NCI-H82 treated with DMSO at 0.1 percent for 48 hours (cell line): ENCODE measurements around the gene ERI2.

Experiments used
- DNase-seq: peaks from one replicate; lab custom pipeline; 2025; ENCODE audit not compliant: unreplicated experiment; lab: John Stamatoyannopoulos, UW

The ERI2 gene

GRCh38 chr16:20806168-20807050, at the start of gene ERI2, which contains the start of gene REXO5:
Gene ERI2, minus strand, starts transcription at chr16:20806472. Its CDS starts 42 bp downstream, at chr16:20806430.
Gene REXO5, plus strand, starts transcription at chr16:20806527. Its CDS starts 427 bp downstream, at chr16:20806954.
- DNase-seq: peak; percentile 85

GRCh38 chr16:20854963-20855362, 48.7 kb upstream of the ERI2 start:
- DNase-seq: no peak

- peak; percentile 17 for DNase-seq
Observed at GRCh38 chr16:20853981-20854620, 47.8 kb upstream of the ERI2 start.

- peak; percentile 47 for DNase-seq
Observed at GRCh38 chr16:20853143-20853542, 46.9 kb upstream of the ERI2 start.

GRCh38 chr16:20851601-20852000, 45.3 kb upstream of the ERI2 start:
- DNase-seq: no peak

GRCh38 chr16:20850981-20851380, 44.7 kb upstream of the ERI2 start:
- peak; percentile 10 for DNase-seq

GRCh38 chr16:20849589-20850390, 43.5 kb upstream of the ERI2 start:
- DNase-seq: peak; percentile 50

- no peak for DNase-seq
Observed at GRCh38 chr16:20847550-20847949, 41.3 kb upstream of the ERI2 start.

GRCh38 chr16:20846551-20846950, 40.3 kb upstream of the ERI2 start:
- DNase-seq: no peak

- DNase-seq: no peak
Observed at GRCh38 chr16:20846030-20846429, 39.8 kb upstream of the ERI2 start.

GRCh38 chr16:20844588-20844987, 38.3 kb upstream of the ERI2 start:
- DNase-seq: no peak

- DNase-seq: no peak
Observed at GRCh38 chr16:20844054-20844453, 37.8 kb upstream of the ERI2 start.

GRCh38 chr16:20839504-20839903, 33.2 kb upstream of the ERI2 start:
- DNase-seq: no peak

GRCh38 chr16:20838240-20838639, 32.0 kb upstream of the ERI2 start:
- DNase-seq: no peak

- DNase-seq: no peak
Observed at GRCh38 chr16:20833086-20833485, 26.8 kb upstream of the ERI2 start.

- no peak for DNase-seq
Observed at GRCh38 chr16:20830372-20830771, 24.1 kb upstream of the ERI2 start.

GRCh38 chr16:20829536-20829935, 23.3 kb upstream of the ERI2 start:
- no peak for DNase-seq

- DNase-seq: no peak
Observed at GRCh38 chr16:20826039-20826566, 19.8 kb upstream of the ERI2 start.

- DNase-seq: no peak
Observed at GRCh38 chr16:20822521-20823325, 16.5 kb upstream of the ERI2 start.

- no peak for DNase-seq
Observed at GRCh38 chr16:20821682-20822081, 15.4 kb upstream of the ERI2 start.
